ENCODE measurements around the gene PTPRN2.

PTPRN2 gene

GRCh38 chr7:157974678-157975230 lies 612.9 kb downstream of the PTPRN2 start:
- DNase-seq (ENCODE audit: low read depth) = no peak

GRCh38 chr7:157973971-157974677 lies 613.5 kb downstream of the PTPRN2 start:
- DNase-seq (ENCODE audit: low read depth) = no peak

- DNase-seq (ENCODE audit: low read depth) = no peak
These were observed 614.7 kb downstream of the PTPRN2 start for GRCh38 chr7:157972914-157973313.

- no peak for DNase-seq (ENCODE audit: low read depth)
These were observed 616.1 kb downstream of the PTPRN2 start for GRCh38 chr7:157971501-157971900.

GRCh38 chr7:157970744-157971143 lies 616.9 kb downstream of the PTPRN2 start:
- DNase-seq (ENCODE audit: low read depth) = no peak

- DNase-seq (ENCODE audit: low read depth) = no peak
These were observed 617.6 kb downstream of the PTPRN2 start for GRCh38 chr7:157969995-157970394.

GRCh38 chr7:157966490-157966889 lies 621.1 kb downstream of the PTPRN2 start:
- no peak for DNase-seq (ENCODE audit: low read depth)

GRCh38 chr7:157964521-157964920 lies 623.1 kb downstream of the PTPRN2 start:
- no peak for DNase-seq (ENCODE audit: low read depth)

GRCh38 chr7:157964016-157964415 lies 623.6 kb downstream of the PTPRN2 start:
- no peak for DNase-seq (ENCODE audit: low read depth)

- DNase-seq (ENCODE audit: low read depth) = no peak
These were observed 624.1 kb downstream of the PTPRN2 start for GRCh38 chr7:157963526-157963925.

GRCh38 chr7:157962458-157963306 lies 624.9 kb downstream of the PTPRN2 start:
- no peak for DNase-seq (ENCODE audit: low read depth)

- DNase-seq (ENCODE audit: low read depth) = no peak
These were observed 625.7 kb downstream of the PTPRN2 start for GRCh38 chr7:157961731-157962457.

- no peak for DNase-seq (ENCODE audit: low read depth)
These were observed 632.1 kb downstream of the PTPRN2 start for GRCh38 chr7:157955348-157955999.

GRCh38 chr7:157954901-157955300 lies 632.7 kb downstream of the PTPRN2 start:
- no peak for DNase-seq (ENCODE audit: low read depth)

- DNase-seq (ENCODE audit: low read depth) = no peak
These were observed 634.6 kb downstream of the PTPRN2 start for GRCh38 chr7:157952841-157953645.

- DNase-seq (ENCODE audit: low read depth) = no peak
These were observed 635.5 kb downstream of the PTPRN2 start for GRCh38 chr7:157952050-157952667.

GRCh38 chr7:157951300-157952049 lies 636.1 kb downstream of the PTPRN2 start:
- DNase-seq (ENCODE audit: low read depth) = no peak

GRCh38 chr7:157949711-157950110 lies 637.9 kb downstream of the PTPRN2 start:
- DNase-seq (ENCODE audit: low read depth) = no peak

GRCh38 chr7:157947504-157947903 lies 640.1 kb downstream of the PTPRN2 start:
- DNase-seq (ENCODE audit: low read depth) = no peak
